ENCODE results near the gene SLC13A5.

SLC13A5 gene

DNA sequence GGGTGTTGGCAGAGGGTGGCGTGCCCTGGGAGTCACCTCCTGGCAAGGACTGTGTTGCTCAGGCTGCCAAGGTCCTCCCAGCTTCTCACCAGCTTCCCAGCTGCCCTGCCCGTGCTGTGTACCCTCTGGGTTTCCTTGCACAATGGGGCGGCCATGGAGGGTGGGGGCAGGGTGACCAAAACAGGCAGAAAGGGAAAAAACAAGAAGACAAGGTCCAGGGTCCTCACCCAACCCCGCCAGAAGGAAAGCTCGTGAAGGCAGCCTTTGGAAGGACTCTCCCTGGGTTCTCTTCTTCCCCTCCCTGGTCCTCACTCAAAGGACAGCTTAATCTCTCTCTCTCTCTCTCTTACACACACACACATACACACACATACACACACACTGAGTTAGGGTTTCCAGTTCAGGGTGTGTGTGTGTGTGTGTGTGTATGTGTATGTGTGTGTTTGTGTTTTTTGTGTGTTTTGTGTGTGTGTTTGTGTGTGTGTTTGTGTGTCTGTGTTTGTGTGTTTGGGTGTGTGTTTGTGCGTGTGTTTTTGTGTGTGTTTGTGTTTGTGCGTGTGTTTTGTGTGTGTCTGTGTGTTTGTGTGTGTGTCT, 2.0 kb downstream of the SLC13A5 start:
- DNase-seq = no peak
- TF ChIP-seq, protein P1, sequence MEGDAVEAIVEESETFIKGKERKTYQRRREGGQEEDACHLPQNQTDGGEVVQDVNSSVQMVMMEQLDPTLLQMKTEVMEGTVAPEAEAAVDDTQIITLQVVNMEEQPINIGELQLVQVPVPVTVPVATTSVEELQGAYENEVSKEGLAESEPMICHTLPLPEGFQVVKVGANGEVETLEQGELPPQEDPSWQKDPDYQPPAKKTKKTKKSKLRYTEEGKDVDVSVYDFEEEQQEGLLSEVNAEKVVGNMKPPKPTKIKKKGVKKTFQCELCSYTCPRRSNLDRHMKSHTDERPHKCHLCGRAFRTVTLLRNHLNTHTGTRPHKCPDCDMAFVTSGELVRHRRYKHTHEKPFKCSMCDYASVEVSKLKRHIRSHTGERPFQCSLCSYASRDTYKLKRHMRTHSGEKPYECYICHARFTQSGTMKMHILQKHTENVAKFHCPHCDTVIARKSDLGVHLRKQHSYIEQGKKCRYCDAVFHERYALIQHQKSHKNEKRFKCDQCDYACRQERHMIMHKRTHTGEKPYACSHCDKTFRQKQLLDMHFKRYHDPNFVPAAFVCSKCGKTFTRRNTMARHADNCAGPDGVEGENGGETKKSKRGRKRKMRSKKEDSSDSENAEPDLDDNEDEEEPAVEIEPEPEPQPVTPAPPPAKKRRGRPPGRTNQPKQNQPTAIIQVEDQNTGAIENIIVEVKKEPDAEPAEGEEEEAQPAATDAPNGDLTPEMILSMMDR (IDR thresholded peaks at IDR 0.05; ENCODE audit: low read depth, low read length, missing control alignments) = no peak
- Histone ChIP-seq H3K36me3 (replicated peaks) (no peaks in the 10 kb centered on the region), H3K27me3 (replicated peaks) (peaks cover 22% of the 10 kb centered on the region), H3K27ac (no peak overlapping the region), H3K4me3 (ENCODE audit: low read depth, low read length) (no peak overlapping the region)
- in situ Hi-C loops (cut with HindIII; ENCODE audit: low pct_ligation_motif_present, low sequenced_read_pairs) = no loop called here

DNA sequence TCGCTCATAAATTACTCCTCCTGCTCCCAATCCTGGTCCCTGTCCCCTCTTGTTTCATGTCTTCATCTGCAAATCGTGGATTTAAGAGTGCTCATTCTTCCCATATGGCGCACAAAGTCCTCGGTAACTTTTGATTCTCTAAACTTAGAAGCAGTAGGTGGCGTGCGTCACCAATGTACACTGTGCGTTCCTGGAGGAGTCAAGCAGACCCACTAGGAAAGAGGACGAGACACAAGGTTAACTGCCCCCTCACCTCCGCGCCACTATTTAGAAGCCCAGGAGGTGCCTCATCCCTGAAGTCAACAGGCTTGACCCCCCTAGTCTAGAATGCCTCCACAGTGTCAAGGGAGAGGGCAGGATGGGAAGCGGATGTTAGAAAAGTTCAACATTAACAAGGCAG, 2.9 kb downstream of the SLC13A5 start:
- no peaks in the 10 kb centered on the region for H3K36me3 ChIP-seq (replicated peaks)
- no peak overlapping the region for H3K27ac ChIP-seq
- H3K4me3 ChIP-seq (ENCODE audit: low read depth, low read length) = no peak overlapping the region
- TF ChIP-seq, protein P1 (IDR thresholded peaks at IDR 0.05; ENCODE audit: low read depth, low read length, missing control alignments) = peak; percentile 4
- DNase-seq = no peak
- H3K27me3 ChIP-seq (replicated peaks) = peaks cover 22% of the 10 kb centered on the region
- in situ Hi-C loops (cut with HindIII; ENCODE audit: low pct_ligation_motif_present, low sequenced_read_pairs) = no loop called here

DNA sequence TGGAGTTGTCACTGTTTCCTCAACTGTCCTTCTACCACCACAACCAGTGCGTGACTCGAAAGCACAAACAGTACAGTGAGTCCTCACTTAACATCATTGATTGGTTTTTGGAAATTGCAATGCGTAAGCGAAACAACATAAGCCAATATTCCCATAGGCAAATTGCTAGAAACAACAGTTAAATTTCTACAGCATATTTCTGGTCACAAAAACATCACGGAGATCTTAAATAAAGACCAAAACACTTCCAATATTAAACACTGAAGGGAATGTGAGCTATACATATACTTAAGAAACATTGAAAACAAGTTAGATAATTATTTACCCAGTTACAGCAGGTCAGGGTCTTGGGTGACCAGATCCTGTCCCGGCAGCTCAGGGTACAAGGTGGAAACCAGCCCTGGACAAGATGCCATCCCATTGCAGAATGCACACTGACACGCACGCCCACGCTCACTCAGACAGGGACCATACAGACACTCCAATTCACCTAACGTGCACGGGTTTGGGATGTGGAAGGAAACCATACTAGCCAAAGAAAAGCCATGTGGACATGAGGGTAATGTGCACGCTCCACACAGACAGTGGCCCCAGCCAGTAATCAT, 4.7 kb downstream of the SLC13A5 start:
- TF ChIP-seq, protein P1 (IDR thresholded peaks at IDR 0.05; ENCODE audit: low read depth, low read length, missing control alignments) = no peak
- no peaks in the 10 kb centered on the region for H3K36me3 ChIP-seq (replicated peaks)
- peaks cover 13% of the 10 kb centered on the region for H3K27me3 ChIP-seq (replicated peaks)
- H3K27ac ChIP-seq = no peak overlapping the region
- in situ Hi-C loops (cut with HindIII; ENCODE audit: low pct_ligation_motif_present, low sequenced_read_pairs) = no loop called here
- no peak for DNase-seq
- no peak overlapping the region for H3K4me3 ChIP-seq (ENCODE audit: low read depth, low read length)

DNA sequence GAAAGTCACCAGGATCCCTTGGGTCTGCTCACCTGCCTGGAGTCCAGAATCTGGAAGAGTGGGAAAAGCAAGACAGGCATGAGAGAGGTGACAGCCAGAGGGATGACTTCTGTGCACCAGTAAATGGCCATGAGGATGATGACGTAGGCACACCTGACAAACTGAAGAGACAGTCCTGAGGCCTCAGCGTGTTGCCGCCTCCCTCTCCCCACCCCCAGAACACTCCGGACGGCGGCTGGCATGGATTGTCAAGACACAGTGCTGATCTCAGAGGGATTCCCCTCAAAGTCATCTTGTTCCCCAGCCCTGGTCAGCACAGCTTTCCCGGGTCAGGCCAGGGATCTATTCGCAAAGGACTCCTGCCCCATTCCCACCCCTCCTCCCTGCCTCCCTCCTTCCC, 6.2 kb downstream of the SLC13A5 start:
- H3K36me3 ChIP-seq (replicated peaks) = no peaks in the 10 kb centered on the region
- no peak overlapping the region for H3K4me3 ChIP-seq (ENCODE audit: low read depth, low read length)
- H3K27ac ChIP-seq = no peak overlapping the region
- no peak for DNase-seq
- in situ Hi-C loops (cut with HindIII; ENCODE audit: low pct_ligation_motif_present, low sequenced_read_pairs) = no loop called here
- H3K27me3 ChIP-seq (replicated peaks) = peaks cover 2% of the 10 kb centered on the region
- TF ChIP-seq, protein P1 (IDR thresholded peaks at IDR 0.05; ENCODE audit: low read depth, low read length, missing control alignments) = no peak

GRCh38 chr17:6706499-6706898, 6.7 kb downstream of the SLC13A5 start:
- Histone ChIP-seq H3K36me3 (replicated peaks) (no peaks in the 10 kb centered on the region), H3K27ac (no peak overlapping the region), H3K4me3 (ENCODE audit: low read depth, low read length) (no peak overlapping the region), H3K27me3 (replicated peaks) (no peaks in the 10 kb centered on the region)
- TF ChIP-seq, protein P1 (IDR thresholded peaks at IDR 0.05; ENCODE audit: low read depth, low read length, missing control alignments) = no peak
- no peak for DNase-seq
- in situ Hi-C loops (cut with HindIII; ENCODE audit: low pct_ligation_motif_present, low sequenced_read_pairs) = no loop called here
